Measurements from ENCODE around the gene NEK7. TPM values are rescaled to one million over a fixed set of nuclear protein-coding genes. Genes with fewer than 3 reads are reported as not detected.

Gene NEK7
- total and polyA plus RNA-seq, 2 donors, result 48.0 to 196 TPM

DNA sequence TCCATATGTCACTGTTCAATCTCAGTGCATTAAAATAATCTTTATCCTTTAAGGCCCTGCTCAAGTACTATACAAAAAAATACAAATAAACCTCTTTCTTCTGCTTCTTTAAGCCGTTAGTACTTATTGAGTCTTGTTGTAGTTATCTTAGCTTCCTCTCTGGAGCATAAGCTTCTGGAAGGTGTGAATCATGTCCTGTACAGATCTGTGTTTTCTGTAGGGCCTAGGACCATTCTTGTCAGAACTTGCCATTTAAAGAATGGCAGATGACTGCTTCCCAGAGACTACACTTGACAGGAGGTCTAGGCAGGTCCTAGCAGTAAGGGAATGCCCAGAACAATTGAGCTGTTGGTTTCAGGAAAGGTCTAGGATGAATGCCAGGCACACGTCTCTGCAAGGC is 12.9 kb downstream of the NEK7 start:
- H3K4me1 ChIP-seq (ENCODE audit: insufficient read depth), result peaks cover 5% of the 10 kb centered on the region
- 69% methylated on average over 2 of the region's 2 CpGs for WGBS

DNA sequence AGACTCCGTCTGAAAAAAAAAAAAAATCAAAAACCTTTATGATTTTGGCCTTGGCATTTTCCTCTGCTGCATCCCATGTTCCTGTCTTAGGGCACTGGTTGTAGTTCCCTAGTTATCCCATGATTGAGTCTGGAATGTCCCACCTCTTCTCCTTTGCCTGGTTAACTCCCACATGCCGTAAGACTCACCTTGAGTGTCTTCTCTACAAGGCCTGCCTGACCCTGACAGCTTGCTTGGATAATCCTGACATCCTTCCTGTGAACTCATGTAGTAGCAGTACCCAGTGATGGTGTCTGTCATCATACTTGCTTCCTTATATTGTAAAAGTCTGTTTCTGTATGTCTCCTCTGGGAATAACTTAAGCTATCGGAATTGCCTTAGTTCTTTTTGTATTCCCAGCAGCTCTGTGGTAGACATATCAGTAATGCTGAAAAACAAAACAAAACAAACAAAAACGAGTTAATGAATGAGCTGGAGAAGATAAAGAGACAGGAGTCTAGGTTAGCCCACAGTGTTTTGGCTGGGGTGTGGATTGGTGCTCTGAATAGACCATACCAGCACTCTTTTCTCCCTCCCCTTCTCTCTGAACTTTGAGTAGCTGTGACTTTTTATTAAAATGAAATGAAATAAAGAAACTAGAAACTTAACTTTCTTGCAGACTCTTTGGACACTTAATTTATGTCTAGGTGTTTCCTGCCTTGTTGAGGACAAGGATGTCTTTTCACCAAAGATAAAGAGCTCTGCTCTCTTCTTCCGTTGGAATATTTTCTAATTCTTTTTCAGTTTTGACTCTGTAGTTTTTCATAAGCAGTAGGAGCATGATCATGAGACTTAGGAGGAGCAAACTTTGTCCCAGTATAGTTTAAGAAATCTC is 15.1 kb downstream of the NEK7 start:
- peaks cover 7% of the 10 kb centered on the region for H3K4me1 ChIP-seq (ENCODE audit: insufficient read depth)
- no peak overlapping the region for H3K4me3 ChIP-seq (ENCODE audit: low read depth, low read length)
- H3K36me3 ChIP-seq (ENCODE audit: insufficient read depth), result no peaks in the 10 kb centered on the region
- H3K27ac ChIP-seq (ENCODE audit: low read depth), result no peak overlapping the region
- 67% methylated on average over 5 of the region's 5 CpGs for WGBS
- no peak for DNase-seq (ENCODE audit: extremely low spot score)

More for the DNA sequence above, 12.9 kb downstream of the NEK7 start:
- H3K36me3 ChIP-seq (ENCODE audit: insufficient read depth), result no peaks in the 10 kb centered on the region
- H3K4me3 ChIP-seq (ENCODE audit: low read depth, low read length), result no peak overlapping the region
- H3K27ac ChIP-seq (ENCODE audit: low read depth), result no peak overlapping the region
- DNase-seq (ENCODE audit: extremely low spot score), result no peak

DNA sequence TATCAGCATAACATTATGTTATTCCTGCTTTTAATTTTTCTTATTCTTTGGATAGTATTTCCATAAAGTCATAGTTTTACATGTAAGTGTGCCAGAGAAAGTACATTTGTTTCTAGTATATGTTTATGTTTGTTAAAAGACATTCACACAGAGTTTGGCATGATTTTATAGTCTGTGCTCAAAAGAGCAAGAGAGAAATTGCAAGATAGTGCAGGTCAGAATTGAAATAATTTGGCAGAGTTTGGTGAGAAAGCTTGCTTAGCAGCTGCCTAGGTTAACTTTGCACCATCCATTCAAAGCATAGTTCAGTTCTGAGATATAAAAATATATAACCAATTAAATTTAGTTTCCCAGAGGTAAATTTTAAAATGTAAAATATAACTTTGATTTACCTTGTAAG is 17.0 kb downstream of the NEK7 start:
- Histone ChIP-seq H3K4me3 (ENCODE audit: low read depth, low read length) (no peak overlapping the region), H3K27ac (ENCODE audit: low read depth) (no peak overlapping the region), H3K4me1 (ENCODE audit: insufficient read depth) (peaks cover 2% of the 10 kb centered on the region), H3K36me3 (ENCODE audit: insufficient read depth) (no peaks in the 10 kb centered on the region)
- no peak for DNase-seq (ENCODE audit: extremely low spot score)

DNA sequence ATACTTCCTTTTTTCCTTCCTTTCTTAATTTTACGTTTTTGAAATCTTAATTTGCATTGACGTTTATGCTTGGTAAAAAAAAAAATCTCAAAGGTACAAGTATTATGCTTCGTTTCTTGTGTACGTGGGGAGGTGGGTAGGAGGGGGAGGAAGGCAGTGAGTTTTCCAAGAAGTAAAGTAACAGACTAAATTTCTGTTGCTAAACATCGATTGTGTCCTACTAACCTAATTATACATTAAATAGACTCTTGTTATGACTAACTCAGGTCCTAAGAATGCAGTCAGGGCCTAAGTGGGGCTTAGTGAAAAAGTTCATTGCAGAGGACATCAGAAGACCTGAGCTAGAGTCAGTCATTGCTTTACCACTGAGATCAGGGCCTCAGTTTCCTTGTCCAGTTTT is 17.5 kb downstream of the NEK7 start:
- H3K36me3 ChIP-seq (ENCODE audit: insufficient read depth), result no peaks in the 10 kb centered on the region
- H3K4me3 ChIP-seq (ENCODE audit: low read depth, low read length), result no peak overlapping the region
- no peak overlapping the region for H3K27ac ChIP-seq (ENCODE audit: low read depth)
- peaks cover 2% of the 10 kb centered on the region for H3K4me1 ChIP-seq (ENCODE audit: insufficient read depth)
- DNase-seq (ENCODE audit: extremely low spot score), result no peak
- WGBS, result 51% methylated on average over 5 of the region's 5 CpGs

DNA sequence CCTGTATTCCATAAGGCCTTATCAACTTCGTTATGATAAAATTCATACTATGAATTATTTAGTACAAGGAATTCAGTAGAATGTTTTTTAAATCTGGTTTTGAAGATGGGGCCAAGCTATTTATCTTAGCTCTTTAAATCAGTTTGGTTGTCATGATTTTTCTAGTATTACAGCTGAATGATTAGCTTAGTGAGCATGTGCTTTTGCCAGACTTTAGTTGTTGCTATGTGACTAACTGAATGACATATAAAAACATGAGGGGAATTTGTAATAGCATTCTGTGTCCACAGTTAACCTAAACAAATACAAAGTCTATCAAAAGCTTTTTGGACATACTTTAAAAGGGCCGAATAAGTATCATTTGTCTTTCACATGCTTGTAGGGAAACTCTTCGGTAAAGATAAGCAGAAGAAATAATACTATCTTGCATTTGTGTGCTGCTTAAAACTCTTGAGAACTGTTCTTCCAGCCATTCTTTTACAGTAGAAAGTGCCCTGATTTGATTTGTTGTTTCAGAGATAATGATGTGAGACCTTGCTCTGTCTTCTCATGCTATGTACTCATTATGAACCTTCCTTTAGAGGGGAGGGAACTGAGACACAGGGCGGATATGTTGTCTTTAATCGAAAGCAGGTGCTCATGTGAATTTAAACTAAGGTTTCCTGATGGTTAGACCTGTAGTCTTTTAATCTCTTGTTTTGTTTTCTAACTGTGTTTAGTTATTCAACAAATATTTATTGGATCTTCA is 18.8 kb downstream of the NEK7 start:
- no peak for DNase-seq (ENCODE audit: extremely low spot score)
- H3K27ac ChIP-seq (ENCODE audit: low read depth), result no peak overlapping the region
- no peaks in the 10 kb centered on the region for H3K36me3 ChIP-seq (ENCODE audit: insufficient read depth)
- no peak overlapping the region for H3K4me3 ChIP-seq (ENCODE audit: low read depth, low read length)
- 57% methylated on average over 5 of the region's 5 CpGs for WGBS
- peaks cover 2% of the 10 kb centered on the region for H3K4me1 ChIP-seq (ENCODE audit: insufficient read depth)

DNA sequence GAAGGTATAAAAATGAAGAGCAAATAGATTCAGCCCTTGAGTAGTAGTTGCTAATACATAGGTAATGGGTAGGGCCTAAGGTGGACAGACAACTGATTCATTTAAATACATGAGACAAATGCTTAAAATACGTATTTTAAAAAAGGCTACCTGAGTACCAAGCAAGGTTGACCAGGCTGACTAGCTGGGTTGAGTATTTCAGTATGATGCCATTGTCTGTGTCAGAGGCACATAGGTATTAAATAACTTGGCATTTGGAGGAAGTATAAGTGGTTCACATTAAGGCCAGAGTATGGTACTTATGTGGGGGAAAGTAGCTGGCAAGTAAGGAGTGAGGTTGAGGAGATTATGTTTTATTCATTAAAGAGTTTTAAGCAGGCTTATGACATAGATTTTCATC is 19.4 kb downstream of the NEK7 start:
- DNase-seq (ENCODE audit: extremely low spot score), result no peak
- no peaks in the 10 kb centered on the region for H3K36me3 ChIP-seq (ENCODE audit: insufficient read depth)
- H3K4me1 ChIP-seq (ENCODE audit: insufficient read depth), result peaks cover 2% of the 10 kb centered on the region
- no peak overlapping the region for H3K27ac ChIP-seq (ENCODE audit: low read depth)
- no peak overlapping the region for H3K4me3 ChIP-seq (ENCODE audit: low read depth, low read length)
- 96% methylated on average over 1 of the region's 1 CpG for WGBS

DNA sequence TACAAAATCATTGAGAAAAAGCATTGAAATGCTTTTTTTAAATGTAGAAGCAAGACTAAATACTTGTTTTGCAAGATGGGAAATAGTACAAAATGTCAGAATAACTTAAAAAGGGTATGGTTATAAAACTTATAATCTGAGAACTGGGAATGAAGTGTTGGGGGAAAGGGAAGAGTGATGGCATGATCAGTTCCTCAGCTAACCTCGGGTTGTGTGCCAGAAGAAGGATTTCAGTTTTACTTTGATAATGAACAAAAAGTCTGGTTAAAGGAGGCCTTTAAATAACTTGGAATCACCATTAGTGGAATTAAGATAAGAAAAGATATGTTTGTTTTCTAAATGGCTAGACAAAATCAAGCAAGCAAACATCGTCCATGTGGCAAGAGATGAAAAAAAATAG is 20.7 kb downstream of the NEK7 start:
- H3K4me1 ChIP-seq (ENCODE audit: insufficient read depth), result peaks cover 2% of the 10 kb centered on the region
- peaks cover 2% of the 10 kb centered on the region for H3K36me3 ChIP-seq (ENCODE audit: insufficient read depth)
- H3K4me3 ChIP-seq (ENCODE audit: low read depth, low read length), result no peak overlapping the region
- WGBS, result 35% methylated on average over 2 of the region's 2 CpGs
- no peak for DNase-seq (ENCODE audit: extremely low spot score)
- no peak overlapping the region for H3K27ac ChIP-seq (ENCODE audit: low read depth)

DNA sequence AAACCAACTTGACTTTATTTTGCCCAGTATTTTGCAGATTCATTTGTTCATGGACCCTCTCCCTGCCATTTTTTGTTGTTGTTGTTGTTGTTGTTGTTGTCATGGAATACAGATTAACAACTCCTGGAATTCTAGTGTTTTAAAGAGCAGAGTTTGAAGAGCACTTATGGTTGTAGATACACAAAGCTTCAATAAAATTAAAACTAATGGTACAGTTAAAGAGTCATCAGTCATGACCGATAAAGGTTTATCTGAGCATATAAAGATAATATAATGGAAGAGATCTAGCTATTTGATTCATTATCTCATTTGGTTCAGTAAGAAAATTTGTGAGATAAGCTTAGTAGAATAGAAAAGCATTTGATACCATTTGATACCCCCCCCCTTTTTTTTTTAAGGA is 21.8 kb downstream of the NEK7 start:
- no peak for DNase-seq (ENCODE audit: extremely low spot score)
- Histone ChIP-seq H3K4me1 (ENCODE audit: insufficient read depth) (peaks cover 2% of the 10 kb centered on the region), H3K27ac (ENCODE audit: low read depth) (no peak overlapping the region), H3K36me3 (ENCODE audit: insufficient read depth) (peaks cover 2% of the 10 kb centered on the region), H3K4me3 (ENCODE audit: low read depth, low read length) (no peak overlapping the region)
- 79% methylated on average over 1 of the region's 1 CpG for whole genome bisulfite sequencing

DNA sequence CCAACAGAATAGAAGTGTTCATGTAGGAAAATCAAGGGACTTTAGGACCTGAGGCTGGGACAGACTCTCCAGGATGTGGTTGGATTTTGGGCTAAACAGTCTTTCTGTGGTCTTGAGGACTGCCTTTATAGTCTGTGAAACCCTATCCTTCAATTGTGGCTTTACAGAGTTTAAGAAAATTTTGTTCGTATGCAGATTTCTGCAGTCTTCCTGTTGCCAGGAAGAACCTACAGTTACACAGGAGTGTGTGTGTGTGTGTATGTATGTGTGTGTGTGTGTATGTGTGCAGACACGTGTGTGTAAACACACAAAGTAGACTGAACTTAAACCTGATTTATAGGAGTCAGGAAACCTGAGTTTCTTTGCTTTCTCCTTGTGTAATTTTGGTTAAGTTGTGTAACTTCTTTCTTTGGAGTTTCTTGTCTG is 22.8 kb downstream of the NEK7 start:
- no peak overlapping the region for H3K4me3 ChIP-seq (ENCODE audit: low read depth, low read length)
- H3K4me1 ChIP-seq (ENCODE audit: insufficient read depth), result peaks cover 2% of the 10 kb centered on the region
- DNase-seq (ENCODE audit: extremely low spot score), result no peak

DNA sequence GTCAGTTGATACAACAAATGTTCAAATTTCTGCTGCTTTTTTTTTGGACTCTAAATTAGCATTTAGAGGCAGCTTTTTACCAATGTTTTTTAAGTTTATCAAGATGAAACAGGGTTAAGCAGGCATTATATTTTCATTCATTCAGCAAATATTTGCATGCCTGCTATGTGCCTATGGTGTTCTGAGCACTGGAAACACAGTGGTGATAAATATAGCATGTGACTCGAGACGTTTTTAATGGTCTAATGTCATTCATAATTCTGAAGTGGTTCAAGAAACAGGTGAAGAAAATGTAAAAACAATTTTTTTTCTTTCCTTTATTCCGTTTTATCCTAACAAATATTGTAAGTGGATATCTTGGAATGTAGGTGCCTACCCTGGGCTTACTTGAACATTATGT is 26.8 kb downstream of the NEK7 start:
- 84% methylated on average over 3 of the region's 3 CpGs for WGBS

More for the DNA sequence above, 22.8 kb downstream of the NEK7 start:
- Histone ChIP-seq H3K36me3 (ENCODE audit: insufficient read depth) (peaks cover 2% of the 10 kb centered on the region), H3K27ac (ENCODE audit: low read depth) (no peak overlapping the region)
- WGBS, result 45% methylated on average over 2 of the region's 2 CpGs

DNA sequence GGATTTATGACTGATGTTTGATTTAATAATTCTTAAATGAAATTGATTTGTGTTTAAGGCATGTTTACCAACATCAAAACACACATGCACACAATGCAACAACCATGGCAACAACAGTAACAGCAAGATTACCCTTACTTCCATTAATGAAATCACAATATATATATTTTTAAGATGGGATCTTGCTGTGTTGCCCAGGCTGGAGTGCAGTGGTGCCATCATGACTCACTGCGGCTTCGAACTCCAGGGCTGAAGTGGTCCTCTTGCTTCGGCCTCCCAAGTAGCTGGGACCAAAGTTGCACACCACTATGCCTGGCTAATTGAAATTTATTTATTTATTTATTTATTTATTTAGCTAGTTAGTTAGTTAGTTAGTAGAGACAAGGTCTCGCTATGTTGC is 27.7 kb downstream of the NEK7 start:
- Histone ChIP-seq H3K36me3 (ENCODE audit: insufficient read depth) (peaks cover 2% of the 10 kb centered on the region), H3K27ac (ENCODE audit: low read depth) (no peak overlapping the region), H3K4me3 (ENCODE audit: low read depth, low read length) (no peak overlapping the region), H3K4me1 (ENCODE audit: insufficient read depth) (no peaks in the 10 kb centered on the region)
- no peak for DNase-seq (ENCODE audit: extremely low spot score)
- 98% methylated on average over 4 of the region's 4 CpGs for WGBS

More for the DNA sequence above, 26.8 kb downstream of the NEK7 start:
- no peak for DNase-seq (ENCODE audit: extremely low spot score)
- Histone ChIP-seq H3K36me3 (ENCODE audit: insufficient read depth) (peaks cover 2% of the 10 kb centered on the region), H3K4me3 (ENCODE audit: low read depth, low read length) (no peak overlapping the region), H3K27ac (ENCODE audit: low read depth) (no peak overlapping the region), H3K4me1 (ENCODE audit: insufficient read depth) (no peaks in the 10 kb centered on the region)

DNA sequence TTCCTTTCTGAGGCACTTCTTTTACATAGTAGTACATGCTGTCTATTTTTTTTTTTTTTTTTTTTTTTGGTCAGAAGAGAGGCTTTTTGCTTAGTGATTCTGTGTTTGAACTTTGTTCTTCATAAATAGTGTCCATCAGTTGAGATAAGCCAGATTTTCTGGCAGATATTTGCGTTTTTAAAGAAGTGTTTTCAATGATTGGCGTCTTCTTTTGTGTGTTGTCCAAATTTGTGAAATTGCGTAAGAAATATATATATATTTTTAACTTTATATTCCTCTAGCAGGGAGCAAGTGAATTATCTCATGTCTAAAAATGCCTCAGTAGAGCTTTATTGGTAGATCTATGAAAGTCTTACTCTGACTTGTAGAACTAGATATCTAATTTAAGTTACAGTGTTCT is 28.3 kb downstream of the NEK7 start:
- H3K4me3 ChIP-seq (ENCODE audit: low read depth, low read length), result no peak overlapping the region
- H3K4me1 ChIP-seq (ENCODE audit: insufficient read depth), result no peaks in the 10 kb centered on the region
- H3K27ac ChIP-seq (ENCODE audit: low read depth), result no peak overlapping the region
- H3K36me3 ChIP-seq (ENCODE audit: insufficient read depth), result peaks cover 2% of the 10 kb centered on the region
- 56% methylated on average over 3 of the region's 3 CpGs for WGBS
- DNase-seq (ENCODE audit: extremely low spot score), result no peak

DNA sequence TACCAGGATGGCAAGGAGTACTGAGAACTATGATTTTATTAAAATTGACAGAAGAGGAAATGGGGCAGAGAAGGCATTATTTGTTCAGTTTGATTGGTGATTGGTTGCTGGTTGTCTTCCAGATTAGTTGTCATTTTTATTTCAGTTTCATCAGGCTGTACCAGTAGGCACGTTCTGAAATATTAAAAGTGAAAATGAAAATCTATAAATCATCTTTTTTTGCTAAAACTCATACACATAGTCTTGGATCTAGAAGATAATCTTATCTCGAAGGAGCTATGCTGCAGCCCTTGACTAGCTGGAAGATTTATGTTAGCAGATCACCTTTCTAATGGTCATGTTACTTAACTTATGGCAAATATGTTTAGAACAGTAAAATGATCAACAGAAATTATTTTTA is 29.0 kb downstream of the NEK7 start:
- Histone ChIP-seq H3K36me3 (ENCODE audit: insufficient read depth) (peaks cover 2% of the 10 kb centered on the region), H3K27ac (ENCODE audit: low read depth) (no peak overlapping the region), H3K4me1 (ENCODE audit: insufficient read depth) (no peaks in the 10 kb centered on the region), H3K4me3 (ENCODE audit: low read depth, low read length) (no peak overlapping the region)
- 42% methylated on average over 2 of the region's 2 CpGs for WGBS
- DNase-seq (ENCODE audit: extremely low spot score), result no peak
